K562 (cell line): Measurements from ENCODE around the gene TRANK1. TPM values are rescaled to one million over a fixed set of nuclear protein-coding genes. Genes with fewer than 3 reads are reported as not detected.
A peak's percentile ranks its signal among the peaks of the same experiment; 100 is the strongest.

Experiments
- CC2D1A ChIP-seq: fragments of 450-650 bp; IDR thresholded peaks from 2 replicates; pipeline ENCODE4 v1.6.1; 2017; ENCODE audit warnings: mild to moderate bottlenecking
- NR1H2 ChIP-seq: sonication (generic); formaldehyde crosslinking; IDR thresholded peaks from 2 replicates; pipeline ENCODE4 v1.4.0; 2020; ENCODE audit warnings: mild to moderate bottlenecking, missing genetic modification reagents
- ZNF184 ChIP-seq: sonication (generic); formaldehyde crosslinking; IDR thresholded peaks from 2 replicates; pipeline ENCODE4 v1.5.0; 2020; ENCODE audit warnings: missing genetic modification reagents
- ZNF212 ChIP-seq: fragments of 450-650 bp; formaldehyde crosslinking; IDR thresholded peaks from 2 replicates; pipeline ENCODE4 v1.4.0; 2020; ENCODE audit warnings: mild to moderate bottlenecking
- ZNF263 ChIP-seq: sonication (generic); formaldehyde crosslinking; IDR thresholded peaks from 2 replicates; pipeline ENCODE4 v1.8.0; 2022; ENCODE audit warnings: mild to moderate bottlenecking, missing genetic modification reagents, borderline replicate concordance
- ZNF408 ChIP-seq: fragments of 250-450 bp; sonication (Bioruptor Pico); IDR thresholded peaks from 2 replicates; pipeline ENCODE4 v1.4.0; 2020; ENCODE audit warnings: low read depth, mild to moderate bottlenecking, moderate library complexity
- polyA plus RNA-seq, 8 experiments: library from polyadenylated mRNA; depleted of rRNA in 4 of 8; stranded (reverse) in 5 of 8; unstranded in 3 of 8; fragments of >200 nt; fragmentation: Nextera tagmentation in 2 of 8; fragmentation: Illumina TruSeq in 1 of 8; extraction: Ambion mirVana in 2 of 8; extraction: Trizol in 1 of 8; gene quantifications; 2 replicates each; pipeline versions ENCODE4 v1.2.1 to v1.2.3, GENCODE V29; 2011 to 2014; ENCODE audit warnings: inconsistent platforms in 1 of 8, missing spikeins in 1 of 8
- total RNA-seq, 7 experiments: library from RNA; depleted of rRNA in 6 of 7; stranded (reverse); fragments of >200 nt in 6 of 7; fragmentation: Illumina TruSeq in 2 of 7; extraction: Trizol in 2 of 7; gene quantifications; 2 replicates each; pipeline versions ENCODE4 v1.2.1 to v1.2.3, GENCODE V29; 2011 to 2021; ENCODE audit warnings: low replicate concordance in 1 of 7
- TF ChIP-seq, protein P1 (sequence below), 2 experiments: fragments of 450-650 bp in 1 of 2; sonication (generic) in 1 of 2; formaldehyde crosslinking in 1 of 2; IDR thresholded peaks in 1 of 2; conservative IDR thresholded peaks in 1 of 2; 2 replicates each; pipeline versions ENCODE4 v1.6.1 to v1.8.1; 2016 to 2023; ENCODE audit warnings: mild to moderate bottlenecking in 2 of 2, moderate library complexity in 2 of 2, inconsistent platforms in 1 of 2, missing genetic modification reagents in 1 of 2
- TF ChIP-seq, protein P2 (sequence below), 2 experiments: IDR thresholded peaks in 1 of 2; conservative IDR thresholded peaks in 1 of 2; 2 replicates each; pipeline ENCODE4 v1.6.1; 2016; ENCODE audit warnings: low read depth in 2 of 2, mild to moderate bottlenecking in 1 of 2, missing compliant biosample characterization in 1 of 2, missing genetic modification characterization in 1 of 2, moderate library complexity in 1 of 2
- TF ChIP-seq, protein P3 (sequence below): fragments of 250-450 bp; sonication (Bioruptor Pico); IDR thresholded peaks from 2 replicates; pipeline ENCODE4 v1.9.0; 2021; ENCODE audit warnings: mild to moderate bottlenecking, inconsistent platforms
- TF ChIP-seq, protein P4 (sequence below): sonication (generic); formaldehyde crosslinking; IDR thresholded peaks from 2 replicates; pipeline ENCODE4 v1.8.0; 2022; ENCODE audit warnings: mild to moderate bottlenecking, missing genetic modification reagents

Gene TRANK1
- total and polyA plus RNA-seq, 9 of the 15 experiments (the other 6 are each of a cell fraction or from before 2014, with no cell fraction given) = 0.41 to 5.3 (median 2.1) TPM

DNA sequence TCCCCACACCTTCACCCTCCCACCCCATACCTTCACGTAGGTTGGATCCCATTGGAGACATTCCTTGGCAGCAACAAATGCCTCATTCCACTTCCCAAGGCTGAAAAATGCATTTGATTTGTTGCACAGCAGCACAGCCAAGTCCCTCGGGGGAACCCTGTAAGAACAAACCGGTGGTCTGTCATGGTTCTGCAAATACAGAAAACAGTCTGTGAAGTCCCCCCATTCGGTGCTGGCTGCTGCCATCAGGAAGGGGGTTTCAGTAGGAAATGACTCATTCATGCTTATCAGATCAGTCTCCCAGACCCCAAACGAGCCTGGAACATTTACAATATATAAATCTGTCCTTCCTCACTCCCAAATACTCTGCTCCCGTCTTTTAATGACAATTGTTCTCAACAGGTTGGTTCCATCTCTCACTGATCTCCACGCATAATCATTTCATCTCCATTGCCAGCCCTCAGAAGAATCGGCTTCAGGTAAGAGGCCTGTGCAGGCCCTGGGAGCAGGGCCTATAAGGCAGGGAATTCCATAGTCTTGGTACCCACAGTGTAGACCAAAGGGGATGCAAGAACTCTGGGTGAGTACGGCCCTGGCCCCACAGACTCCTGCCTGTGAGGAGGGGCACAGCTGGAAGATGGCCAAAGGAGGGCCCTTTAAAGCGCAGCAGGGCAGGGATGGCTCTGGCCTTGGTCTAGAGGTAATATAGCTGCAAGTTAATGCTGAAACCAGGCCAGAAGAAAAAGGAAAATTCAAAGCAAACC, 41.6 kb downstream of the TRANK1 start (continued):
- TF ChIP-seq, protein P1, sequence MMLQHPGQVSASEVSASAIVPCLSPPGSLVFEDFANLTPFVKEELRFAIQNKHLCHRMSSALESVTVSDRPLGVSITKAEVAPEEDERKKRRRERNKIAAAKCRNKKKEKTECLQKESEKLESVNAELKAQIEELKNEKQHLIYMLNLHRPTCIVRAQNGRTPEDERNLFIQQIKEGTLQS (IDR thresholded peaks at IDR 0.05) = peak; percentile 32; the same call in 1 of the 2 replicates
- TF ChIP-seq, protein P1 (CRISPR knock-in tag; conservative IDR thresholded peaks at IDR 0.05) = no peak
- TF ChIP-seq, protein P2, sequence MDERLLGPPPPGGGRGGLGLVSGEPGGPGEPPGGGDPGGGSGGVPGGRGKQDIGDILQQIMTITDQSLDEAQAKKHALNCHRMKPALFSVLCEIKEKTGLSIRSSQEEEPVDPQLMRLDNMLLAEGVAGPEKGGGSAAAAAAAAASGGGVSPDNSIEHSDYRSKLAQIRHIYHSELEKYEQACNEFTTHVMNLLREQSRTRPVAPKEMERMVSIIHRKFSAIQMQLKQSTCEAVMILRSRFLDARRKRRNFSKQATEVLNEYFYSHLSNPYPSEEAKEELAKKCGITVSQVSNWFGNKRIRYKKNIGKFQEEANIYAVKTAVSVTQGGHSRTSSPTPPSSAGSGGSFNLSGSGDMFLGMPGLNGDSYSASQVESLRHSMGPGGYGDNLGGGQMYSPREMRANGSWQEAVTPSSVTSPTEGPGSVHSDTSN (CRISPR knock-in tag; IDR thresholded peaks at IDR 0.05; ENCODE audit: low read depth) = no peak
- TF ChIP-seq, protein P2 (tag; conservative IDR thresholded peaks at IDR 0.05; ENCODE audit: low read depth) = no peak
- TF ChIP-seq, protein P3, sequence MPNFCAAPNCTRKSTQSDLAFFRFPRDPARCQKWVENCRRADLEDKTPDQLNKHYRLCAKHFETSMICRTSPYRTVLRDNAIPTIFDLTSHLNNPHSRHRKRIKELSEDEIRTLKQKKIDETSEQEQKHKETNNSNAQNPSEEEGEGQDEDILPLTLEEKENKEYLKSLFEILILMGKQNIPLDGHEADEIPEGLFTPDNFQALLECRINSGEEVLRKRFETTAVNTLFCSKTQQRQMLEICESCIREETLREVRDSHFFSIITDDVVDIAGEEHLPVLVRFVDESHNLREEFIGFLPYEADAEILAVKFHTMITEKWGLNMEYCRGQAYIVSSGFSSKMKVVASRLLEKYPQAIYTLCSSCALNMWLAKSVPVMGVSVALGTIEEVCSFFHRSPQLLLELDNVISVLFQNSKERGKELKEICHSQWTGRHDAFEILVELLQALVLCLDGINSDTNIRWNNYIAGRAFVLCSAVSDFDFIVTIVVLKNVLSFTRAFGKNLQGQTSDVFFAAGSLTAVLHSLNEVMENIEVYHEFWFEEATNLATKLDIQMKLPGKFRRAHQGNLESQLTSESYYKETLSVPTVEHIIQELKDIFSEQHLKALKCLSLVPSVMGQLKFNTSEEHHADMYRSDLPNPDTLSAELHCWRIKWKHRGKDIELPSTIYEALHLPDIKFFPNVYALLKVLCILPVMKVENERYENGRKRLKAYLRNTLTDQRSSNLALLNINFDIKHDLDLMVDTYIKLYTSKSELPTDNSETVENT (CRISPR knock-in tag) = no peak
- TF ChIP-seq ZNF263 (CRISPR knock-in tag) (no peak), ZNF408 (no peak), ZNF212 (CRISPR knock-in tag) (no peak), NR1H2 (CRISPR knock-in tag) (no peak), CC2D1A (no peak), ZNF184 (CRISPR knock-in tag) (no peak)
- TF ChIP-seq, protein P4, sequence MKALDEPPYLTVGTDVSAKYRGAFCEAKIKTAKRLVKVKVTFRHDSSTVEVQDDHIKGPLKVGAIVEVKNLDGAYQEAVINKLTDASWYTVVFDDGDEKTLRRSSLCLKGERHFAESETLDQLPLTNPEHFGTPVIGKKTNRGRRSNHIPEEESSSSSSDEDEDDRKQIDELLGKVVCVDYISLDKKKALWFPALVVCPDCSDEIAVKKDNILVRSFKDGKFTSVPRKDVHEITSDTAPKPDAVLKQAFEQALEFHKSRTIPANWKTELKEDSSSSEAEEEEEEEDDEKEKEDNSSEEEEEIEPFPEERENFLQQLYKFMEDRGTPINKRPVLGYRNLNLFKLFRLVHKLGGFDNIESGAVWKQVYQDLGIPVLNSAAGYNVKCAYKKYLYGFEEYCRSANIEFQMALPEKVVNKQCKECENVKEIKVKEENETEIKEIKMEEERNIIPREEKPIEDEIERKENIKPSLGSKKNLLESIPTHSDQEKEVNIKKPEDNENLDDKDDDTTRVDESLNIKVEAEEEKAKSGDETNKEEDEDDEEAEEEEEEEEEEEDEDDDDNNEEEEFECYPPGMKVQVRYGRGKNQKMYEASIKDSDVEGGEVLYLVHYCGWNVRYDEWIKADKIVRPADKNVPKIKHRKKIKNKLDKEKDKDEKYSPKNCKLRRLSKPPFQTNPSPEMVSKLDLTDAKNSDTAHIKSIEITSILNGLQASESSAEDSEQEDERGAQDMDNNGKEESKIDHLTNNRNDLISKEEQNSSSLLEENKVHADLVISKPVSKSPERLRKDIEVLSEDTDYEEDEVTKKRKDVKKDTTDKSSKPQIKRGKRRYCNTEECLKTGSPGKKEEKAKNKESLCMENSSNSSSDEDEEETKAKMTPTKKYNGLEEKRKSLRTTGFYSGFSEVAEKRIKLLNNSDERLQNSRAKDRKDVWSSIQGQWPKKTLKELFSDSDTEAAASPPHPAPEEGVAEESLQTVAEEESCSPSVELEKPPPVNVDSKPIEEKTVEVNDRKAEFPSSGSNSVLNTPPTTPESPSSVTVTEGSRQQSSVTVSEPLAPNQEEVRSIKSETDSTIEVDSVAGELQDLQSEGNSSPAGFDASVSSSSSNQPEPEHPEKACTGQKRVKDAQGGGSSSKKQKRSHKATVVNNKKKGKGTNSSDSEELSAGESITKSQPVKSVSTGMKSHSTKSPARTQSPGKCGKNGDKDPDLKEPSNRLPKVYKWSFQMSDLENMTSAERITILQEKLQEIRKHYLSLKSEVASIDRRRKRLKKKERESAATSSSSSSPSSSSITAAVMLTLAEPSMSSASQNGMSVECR = no peak
